HG03066 (cell line): Measurements from ENCODE around the gene MRM3.
"Not testable (repeated sequence)": the region's sequence is repeated elsewhere in the genome, so short reads cannot be mapped to it uniquely, and the experiment has no call there.

Experiments
- ATAC-seq: cut with Tn5 transposase; IDR thresholded peaks from one replicate; pipeline ENCODE4 v1.9.1; 2021; ENCODE audit warnings: low read depth; ENCODE audit not compliant: unreplicated experiment

The MRM3 gene

DNA sequence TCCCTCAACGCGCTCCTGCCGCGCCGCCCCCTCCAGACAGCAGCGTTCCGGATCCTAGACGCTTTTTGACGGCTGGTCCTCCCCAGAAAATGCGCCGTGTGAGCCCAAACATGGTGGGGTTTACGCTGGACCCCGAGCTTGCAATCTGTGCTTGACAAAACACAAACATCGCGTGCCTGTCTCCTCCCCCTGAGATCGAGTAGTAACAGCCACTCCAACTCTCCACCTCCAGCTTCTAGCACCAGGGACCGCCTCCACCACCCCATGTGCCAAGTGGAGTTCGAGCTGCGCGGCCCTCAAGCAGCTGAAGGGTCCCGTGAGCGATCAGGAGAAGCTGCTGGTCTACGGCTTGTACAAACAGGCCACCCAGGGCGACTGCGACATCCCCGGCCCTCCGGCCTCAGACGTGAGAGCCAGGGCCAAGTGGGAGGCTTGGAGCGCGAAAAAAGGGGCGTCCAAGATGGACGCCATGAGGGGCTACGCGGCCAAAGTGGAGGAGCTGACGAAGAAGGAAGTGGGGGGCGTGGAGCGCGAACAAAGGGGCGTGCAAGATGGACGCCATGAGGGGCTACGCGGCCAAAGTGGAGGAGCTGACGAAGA lies 29.4 kb upstream of the MRM3 start:
- no peak for ATAC-seq

GRCh38 chr17:753418-753817 lies 28.7 kb upstream of the MRM3 start:
- ATAC-seq = no peak

GRCh38 chr17:755319-755961 lies 26.7 kb upstream of the MRM3 start:
- not testable (repeated sequence) for ATAC-seq

DNA sequence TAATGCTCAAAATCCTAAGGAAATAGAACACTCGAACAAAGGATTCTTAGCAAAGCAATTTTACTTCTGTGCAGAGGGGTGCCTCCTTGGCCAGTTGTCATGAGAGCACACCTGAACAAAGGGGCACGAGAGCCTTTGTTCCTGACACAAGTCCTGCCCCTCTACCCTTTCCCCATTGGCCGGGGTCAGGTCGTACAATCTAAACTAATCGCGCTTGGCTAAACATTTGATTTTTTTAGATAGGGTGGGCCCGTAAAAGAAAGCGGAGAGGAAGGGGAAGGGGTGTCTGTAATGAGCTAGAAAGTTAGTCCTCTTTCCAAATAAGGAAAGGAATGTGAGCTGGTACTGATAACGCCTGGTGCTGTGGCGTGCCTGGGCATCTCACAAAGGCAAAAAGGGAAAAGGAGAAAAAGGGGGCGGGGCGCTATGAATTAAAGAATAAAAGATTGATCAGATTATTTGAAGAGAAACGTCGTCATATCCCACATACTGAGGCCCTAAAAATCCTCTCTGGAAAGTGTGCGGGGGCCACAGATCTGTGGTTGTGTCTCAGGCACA lies 26.1 kb upstream of the MRM3 start:
- not testable (repeated sequence) for ATAC-seq

GRCh38 chr17:759964-760363 lies 22.2 kb upstream of the MRM3 start:
- no peak for ATAC-seq

- ATAC-seq = no peak
Measured at GRCh38 chr17:760371-760770, 21.8 kb upstream of the MRM3 start.

DNA sequence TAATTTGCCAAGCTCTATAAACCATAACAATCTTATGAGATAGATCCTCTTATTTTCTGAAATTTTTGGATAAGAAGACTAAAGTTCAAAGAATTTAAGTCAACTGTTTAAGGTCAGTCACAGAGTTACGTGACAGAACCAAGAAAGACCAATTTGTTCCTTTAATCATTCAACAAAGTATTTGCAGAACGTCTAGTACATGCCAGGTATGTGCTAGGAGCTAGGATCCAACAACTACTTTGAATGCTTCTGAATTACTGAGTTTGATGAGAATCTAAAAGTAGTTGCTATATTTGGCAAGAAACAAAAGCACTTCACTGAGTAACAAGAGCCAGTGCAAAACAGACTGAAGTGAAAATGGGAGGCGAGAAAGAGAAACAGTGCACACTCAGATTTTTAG lies 15.1 kb upstream of the MRM3 start:
- no peak for ATAC-seq

DNA sequence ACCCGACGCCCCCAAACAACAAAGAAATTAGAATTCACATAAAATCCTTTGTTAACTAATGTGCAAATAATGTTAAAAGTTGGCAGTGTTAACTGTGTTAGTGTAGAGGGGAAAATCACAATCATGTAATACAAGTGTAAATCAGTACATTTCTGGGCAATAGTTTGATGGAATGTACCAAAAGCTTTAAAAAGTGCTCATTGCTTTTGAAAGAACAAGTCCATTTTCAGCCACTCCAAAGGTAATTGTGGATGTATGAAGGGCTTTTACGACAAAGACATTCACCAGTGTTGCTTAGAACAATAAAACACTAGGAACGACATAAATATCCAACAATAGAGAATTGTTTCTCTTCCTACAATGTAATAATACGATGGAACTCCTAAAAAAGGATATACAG lies 9.1 kb upstream of the MRM3 start:
- no peak for ATAC-seq

- ATAC-seq = no peak
Measured at GRCh38 chr17:773467-774312, 8.5 kb upstream of the MRM3 start.

DNA sequence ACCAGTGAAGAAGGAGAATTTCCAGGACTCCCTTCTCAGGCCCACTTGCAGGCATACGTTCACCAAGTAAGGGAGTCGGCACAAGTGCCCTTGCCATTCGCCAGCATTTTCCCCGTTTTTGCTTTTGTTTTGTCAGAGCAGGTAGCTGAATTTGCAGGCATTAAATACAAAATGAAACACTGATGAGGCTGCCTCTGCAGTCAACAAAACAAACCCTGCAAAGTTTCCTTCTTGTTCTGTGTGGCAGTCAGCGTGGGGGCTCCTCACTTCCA lies 7.9 kb upstream of the MRM3 start:
- no peak for ATAC-seq

- no peak for ATAC-seq
Measured at GRCh38 chr17:778096-778495, 4.1 kb upstream of the MRM3 start.

GRCh38 chr17:784143-784542 lies 2.0 kb downstream of the MRM3 start:
- no peak for ATAC-seq

DNA sequence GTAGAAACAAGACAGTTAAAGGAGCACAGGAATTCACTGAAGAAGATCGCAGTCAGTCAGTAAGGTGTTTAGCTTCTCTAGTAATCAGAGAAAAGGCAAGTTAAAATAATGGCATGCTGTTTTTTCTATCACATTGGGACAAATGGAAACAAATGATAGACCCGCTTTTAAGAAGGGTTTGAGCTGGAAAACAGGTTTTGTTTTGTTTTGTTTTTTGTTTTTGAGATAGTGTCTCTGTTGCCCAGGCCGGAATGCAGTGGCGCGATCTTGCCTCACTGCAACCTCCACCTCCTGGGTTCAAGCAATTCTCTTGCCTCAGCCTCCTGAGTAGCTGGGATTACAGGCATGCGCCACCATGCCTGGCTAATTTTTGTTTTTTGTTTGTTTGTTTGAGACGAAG lies 3.7 kb downstream of the MRM3 start:
- ATAC-seq = not testable (repeated sequence)

- no peak for ATAC-seq
Measured at GRCh38 chr17:787641-788221, 5.6 kb downstream of the MRM3 start.

- no peak for ATAC-seq
Measured at GRCh38 chr17:788551-788950, 6.4 kb downstream of the MRM3 start.

DNA sequence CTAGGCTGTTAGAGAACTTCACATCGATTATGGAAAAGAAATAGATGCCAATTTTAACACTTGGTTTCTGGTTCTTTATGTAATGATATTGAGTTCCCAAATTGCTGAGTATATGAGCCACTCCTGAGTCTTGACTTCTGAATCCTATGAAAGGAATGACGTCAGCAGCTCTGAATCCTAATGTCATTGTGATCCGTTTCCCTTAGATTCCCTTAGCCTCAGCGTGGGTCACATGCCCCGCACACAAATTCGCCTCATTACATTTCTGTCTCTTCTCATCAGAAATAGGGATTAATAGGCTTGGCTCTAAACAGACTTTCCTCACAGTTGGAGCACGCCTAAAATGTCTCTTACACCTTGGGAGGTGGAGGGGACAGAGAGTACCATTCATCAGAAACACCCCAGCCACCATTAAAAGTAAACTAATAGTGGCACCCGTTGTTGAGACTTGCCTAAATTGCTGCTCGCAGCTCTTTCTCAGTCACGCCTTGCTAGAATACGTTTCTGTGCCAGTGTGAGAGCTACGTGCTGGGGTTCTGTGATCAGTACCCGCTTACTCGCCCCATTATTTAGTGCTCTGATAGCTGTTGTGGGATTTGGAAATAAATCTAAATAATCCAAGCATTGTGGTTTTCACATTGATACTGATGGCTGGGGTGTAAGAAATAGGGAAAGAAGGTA lies 7.1 kb downstream of the MRM3 start:
- ATAC-seq = no peak

- not testable (repeated sequence) for ATAC-seq
Measured at GRCh38 chr17:789931-790873, 8.0 kb downstream of the MRM3 start.

GRCh38 chr17:790874-791247 lies 8.7 kb downstream of the MRM3 start:
- ATAC-seq = not testable (repeated sequence)

GRCh38 chr17:791829-792228 lies 9.7 kb downstream of the MRM3 start:
- no peak for ATAC-seq

GRCh38 chr17:792277-792676 lies 10.1 kb downstream of the MRM3 start:
- ATAC-seq = no peak
